K562 (cell line): Measurements from ENCODE around the gene IL24. TPM values are rescaled to one million over a fixed set of nuclear protein-coding genes. Genes with fewer than 3 reads are reported as not detected.
A peak's percentile ranks its signal among the peaks of the same experiment; 100 is the strongest.

Experiments
- ATAC-seq: fragments of 200-7000 bp; cut with Tn5 transposase; 3 replicates; pipeline ENCODE4 v1.9.1; 2020; ENCODE audit warnings: moderate library complexity
- BruUV-seq: library from RNA; stranded (reverse); fragments of 400-500 nt; replicated peaks from 2 replicates; lab custom pipeline; 2021; lab: Mats Ljungman, UMichigan
- CTCF ChIA-PET: fragments of 300-600 bp; formaldehyde crosslinking; extraction: SDS; loops from one replicate; lab custom pipeline; 2021; ENCODE audit warnings: low intra/inter-chr PET ratio; lab: Yijun Ruan, JAX
- POLR2A ChIA-PET: fragments of 300-600, 350-650 bp; sonication (Branson Sonifier 250); formaldehyde crosslinking; extraction: SDS; loops from one replicate; lab custom pipeline; 2021; ENCODE audit warnings: antibody characterized with exemption, inconsistent platforms; lab: Yijun Ruan, JAX
- DNase-seq, 4 experiments: peaks; one replicate each; pipeline versions ENCODE4 v3.0.0 to v3.0.0-alpha.2; 2011 to 2018; ENCODE audit warnings: low spot score in 3 of 4, mixed read lengths in 3 of 4; ENCODE audit errors: extremely low read depth in 1 of 4
- FAIRE-seq: peaks from 2 replicates; lab custom pipeline; 2011; peaks lifted over from hg19 to GRCh38; lab: Jason Lieb, UNC
- H2AFZ ChIP-seq: 2 replicates; pipeline ENCODE4 v1.6.0; 2011; ENCODE audit warnings: low read depth, low read length, control low read depth, inconsistent platforms
- H3K27ac ChIP-seq: fragments of 200-600 bp; 3 replicates; pipeline ENCODE4 v1.8.0; 2011; ENCODE audit warnings: low read depth, mild to moderate bottlenecking, control low read depth, inconsistent platforms, low read length, moderate library complexity, mixed read lengths; ENCODE audit errors: extremely low read depth
- H3K27me3 ChIP-seq, 2 experiments: fragments of 300-600 bp in 1 of 2; 2 replicates in 1 of 2; 3 replicates in 1 of 2; pipeline versions ENCODE4 v1.6.0 to v1.8.0; 2011; ENCODE audit warnings: inconsistent platforms in 2 of 2, low read length in 2 of 2, mild to moderate bottlenecking in 1 of 2, mixed read lengths in 1 of 2, moderate library complexity in 1 of 2; ENCODE audit not compliant: control insufficient read depth in 2 of 2, insufficient read depth in 2 of 2
- H3K36me3 ChIP-seq: fragments of 300-600 bp; 3 replicates; pipeline ENCODE4 v1.8.0; 2011; ENCODE audit warnings: mild to moderate bottlenecking, low read length, inconsistent platforms; ENCODE audit not compliant: control insufficient read depth, insufficient read depth
- H3K4me1 ChIP-seq, 2 experiments: fragments of 200-600 bp in 1 of 2; replicated peaks in 1 of 2; 2 replicates in 1 of 2; 3 replicates in 1 of 2; pipeline versions ENCODE4 v1.5.1 to v1.8.0; 2011; ENCODE audit warnings: inconsistent platforms in 2 of 2, low read length in 2 of 2, mild to moderate bottlenecking in 1 of 2, mixed read lengths in 1 of 2, moderate library complexity in 1 of 2; ENCODE audit not compliant: control insufficient read depth in 2 of 2, insufficient read depth in 2 of 2
- H3K4me2 ChIP-seq: 2 replicates; pipeline ENCODE4 v1.6.1; 2011; ENCODE audit warnings: low read length, control low read depth, inconsistent platforms, mixed read lengths; ENCODE audit not compliant: insufficient read depth
- H3K4me3 ChIP-seq: fragments of 200-600 bp; sonication (generic), shearing (Covaris generic); 2 replicates; pipeline ENCODE4 v1.5.1; 2016; ENCODE audit warnings: control low read depth, inconsistent platforms
- H3K79me2 ChIP-seq: fragments of 200-600 bp; 3 replicates; pipeline ENCODE4 v1.8.0; 2011; ENCODE audit warnings: low read length, inconsistent platforms; ENCODE audit not compliant: control insufficient read depth, insufficient read depth
- H3K9ac ChIP-seq, 2 experiments: 2 replicates each; pipeline versions ENCODE4 v1.6.0 to v1.6.1; 2011; ENCODE audit warnings: low read depth in 2 of 2, low read length in 2 of 2, control low read depth in 1 of 2, inconsistent platforms in 1 of 2, mild to moderate bottlenecking in 1 of 2, mixed read lengths in 1 of 2; ENCODE audit not compliant: insufficient read depth in 1 of 2
- H3K9me1 ChIP-seq: one replicate; pipeline ENCODE4 v1.6.0; 2011; ENCODE audit warnings: inconsistent platforms, mild to moderate bottlenecking, low read length, moderate library complexity; ENCODE audit not compliant: control insufficient read depth, insufficient read depth
- H3K9me3 ChIP-seq: replicated peaks from 2 replicates; pipeline ENCODE4 v1.5.1; 2011; ENCODE audit warnings: low read depth, low read length, inconsistent platforms; ENCODE audit not compliant: control insufficient read depth, insufficient read depth
- H4K20me1 ChIP-seq: replicated peaks from 2 replicates; pipeline ENCODE4 v1.6.1; 2011; ENCODE audit warnings: low read length, inconsistent platforms, mixed read lengths; ENCODE audit not compliant: control insufficient read depth, insufficient read depth
- GTF2F1 ChIP-seq: IDR thresholded peaks from 2 replicates; pipeline ENCODE4 v1.6.1; 2011; ENCODE audit warnings: low read depth, low read length, improper control_type of control experiment
- JUND ChIP-seq, 2 experiments: IDR thresholded peaks; 2 replicates in 1 of 2; 3 replicates in 1 of 2; pipeline ENCODE4 v1.6.1; 2011; ENCODE audit warnings: borderline replicate concordance in 2 of 2, low read depth in 2 of 2, low read length in 2 of 2, improper control_type of control experiment in 1 of 2, missing biosample characterization in 1 of 2, missing genetic modification characterization in 1 of 2, missing genetic modification reagents in 1 of 2
- KLF16 ChIP-seq: IDR thresholded peaks from 2 replicates; pipeline ENCODE4 v1.6.1; 2016; ENCODE audit warnings: antibody characterized with exemption
- PRPF4 ChIP-seq: fragments of 200-400 bp; formaldehyde crosslinking; IDR thresholded peaks from one replicate; pipeline ENCODE4 v1.6.1; 2017; ENCODE audit warnings: low read length, low read depth, mild to moderate bottlenecking; ENCODE audit not compliant: insufficient read depth, poor library complexity, severe bottlenecking
- PYGO2 ChIP-seq: fragments of 450-650 bp; IDR thresholded peaks from 2 replicates; pipeline ENCODE4 v1.6.1; 2016; ENCODE audit warnings: mild to moderate bottlenecking, missing genetic modification characterization, moderate library complexity, missing compliant biosample characterization
- RCOR1 ChIP-seq, 2 experiments: IDR thresholded peaks; 2 replicates each; pipeline ENCODE4 v1.6.1; 2012; ENCODE audit warnings: low read depth in 2 of 2, low read length in 2 of 2, borderline replicate concordance in 1 of 2, improper control_type of control experiment in 1 of 2
- SP1 ChIP-seq: sonication (generic); formaldehyde crosslinking; IDR thresholded peaks from 2 replicates; pipeline ENCODE4 v1.8.1; 2022; ENCODE audit warnings: mild to moderate bottlenecking, missing genetic modification reagents
- TEAD1 ChIP-seq, 2 experiments: fragments of 450-650 bp in 1 of 2; sonication (generic) in 1 of 2; formaldehyde crosslinking; IDR thresholded peaks; 2 replicates each; pipeline versions ENCODE4 v1.4.0 to v1.8.0; 2020 to 2022; ENCODE audit warnings: mild to moderate bottlenecking in 2 of 2, missing genetic modification reagents in 1 of 2
- TGIF2 ChIP-seq: sonication (generic); formaldehyde crosslinking; IDR thresholded peaks from 2 replicates; pipeline ENCODE4 v1.8.1; 2022; ENCODE audit warnings: mild to moderate bottlenecking, missing genetic modification reagents, moderate library complexity
- ZFP91 ChIP-seq: sonication (generic); formaldehyde crosslinking; IDR thresholded peaks from 2 replicates; pipeline ENCODE4 v1.8.0; 2022; ENCODE audit warnings: mild to moderate bottlenecking, missing genetic modification reagents
- WGBS: fragments of 100-300 bp; shearing (Covaris generic); methylation state at CpG from one replicate; pipeline ENCODE4 v1.1.6; 2016; ENCODE audit warnings: low coverage, mixed read lengths; ENCODE audit not compliant: insufficient coverage; ENCODE audit errors: missing lambda C conversion rate; 5-methylcytosine and 5-hydroxymethylcytosine counted together
- in situ Hi-C: fragments of 300-500 bp; cut with MboI; formaldehyde crosslinking; loops from 4 replicates; pipeline ENCODE4 v1.15.0; 2018; ENCODE audit warnings: inconsistent platforms, mixed read lengths
- intact Hi-C: fragments of 100-400 bp; cut with micrococcal nuclease; formaldehyde crosslinking; loops from 2 replicates; pipeline ENCODE4 v1.14.2; 2022
- polyA plus RNA-seq, 8 experiments: library from polyadenylated mRNA; depleted of rRNA in 4 of 8; stranded (reverse) in 5 of 8; unstranded in 3 of 8; fragments of >200 nt; fragmentation: Nextera tagmentation in 2 of 8; fragmentation: Illumina TruSeq in 1 of 8; extraction: Ambion mirVana in 2 of 8; extraction: Trizol in 1 of 8; gene quantifications; 2 replicates each; pipeline versions ENCODE4 v1.2.1 to v1.2.3, GENCODE V29; 2011 to 2014; ENCODE audit warnings: inconsistent platforms in 1 of 8, missing spikeins in 1 of 8
- total RNA-seq, 7 experiments: library from RNA; depleted of rRNA in 6 of 7; stranded (reverse); fragments of >200 nt in 6 of 7; fragmentation: Illumina TruSeq in 2 of 7; extraction: Trizol in 2 of 7; gene quantifications; 2 replicates each; pipeline versions ENCODE4 v1.2.1 to v1.2.3, GENCODE V29; 2011 to 2021; ENCODE audit warnings: low replicate concordance in 1 of 7
- TF ChIP-seq, protein P1 (sequence below): fragments of 200-800 bp; sonication (Bioruptor generic); IDR thresholded peaks from 2 replicates; pipeline ENCODE4 v1.6.1; 2016; ENCODE audit warnings: missing genetic modification characterization, missing compliant biosample characterization

Gene IL24
- total and polyA plus RNA-seq, 9 of the 15 experiments (the other 6 are each of a cell fraction or from before 2014, with no cell fraction given), result 0.04 to 0.19 TPM; not detected in 7

DNA sequence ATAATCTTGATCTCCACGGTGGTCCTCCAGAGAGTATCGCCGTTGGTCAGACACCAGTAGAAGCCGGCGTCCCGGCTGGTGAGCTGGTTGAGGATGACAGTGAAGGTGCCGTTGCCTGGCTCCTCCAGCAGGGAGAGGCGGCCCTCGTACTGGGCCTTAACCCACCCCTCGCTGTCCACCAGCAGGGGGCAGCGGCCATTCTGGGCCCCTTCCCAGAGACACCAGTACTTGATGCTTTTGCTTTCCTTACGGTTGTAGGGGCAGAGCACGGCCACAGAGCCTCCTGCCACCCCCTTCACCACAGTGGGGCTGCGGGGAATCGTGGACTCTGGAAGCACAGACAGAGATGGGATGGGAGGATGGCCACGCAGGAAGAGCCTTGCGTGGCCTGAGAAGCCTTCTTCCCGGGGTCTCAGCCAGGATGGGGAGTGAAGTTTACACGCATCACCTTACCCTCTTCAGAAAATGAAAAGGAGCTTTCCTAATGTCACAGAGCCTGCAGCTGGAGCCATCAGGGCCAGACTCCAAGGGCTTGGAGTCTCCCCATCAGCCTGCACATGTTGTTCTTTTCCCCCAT, 38.3 kb downstream of the IL24 start:
- DNase-seq (peak; percentile 91 to 96 (median 92)), FAIRE-seq (peak; percentile 89), ATAC-seq (peak; percentile 99)
- Histone ChIP-seq H3K27ac (no peak overlapping the region), H3K9me3 (no peaks in the 10 kb centered on the region), H3K4me1 (peaks cover 9% of the 10 kb centered on the region in 2 experiments; a peak in 4 of 5 replicates), H3K4me3 (no peak overlapping the region), H3K9ac (no peak overlapping the region), H3K27me3 (no peaks in the 10 kb centered on the region), H4K20me1 (no peaks in the 10 kb centered on the region), H3K36me3 (no peaks in the 10 kb centered on the region), H3K4me2 (peak overlapping the region; percentile 39), H3K79me2 (no peaks in the 10 kb centered on the region), H3K9me1 (no peaks in the 10 kb centered on the region), H2AFZ (peak overlapping the region; percentile 71)
- WGBS, result 26% methylated on average over 19 of the region's 19 CpGs
- BruUV-seq, result no TSS peak
- in situ Hi-C loops (loop anchor here (10.0 kb wide), 1 partner anchor 139 kb away; no protein-coding TSS in a partner anchor), intact Hi-C loops (loop anchor here (1.0 to 5.0 kb wide), 3 partner anchors 44 to 562 kb away; partner anchors contain the start of gene CR1)
- ChIA-PET POLR2A (interaction anchor here (0.5 to 2.3 kb wide), 8 partner anchors 10 to 918 kb away, joined by 3 to 12 read pairs (median 4); partner anchors contain the start of genes FCMR and PIGR), CTCF (interaction anchor here (0.5 to 7.6 kb wide), 13 partner anchors 18 to 659 kb away, joined by 3 to 83 read pairs (median 3); no protein-coding TSS in a partner anchor)
- TF ChIP-seq RCOR1 (IDR thresholded peaks at IDR 0.05; ENCODE audit: borderline replicate concordance in 1 of 2, low read depth in 2 of 2, low read length in 2 of 2) (peak in 1 of 2 experiments; percentile 67; a peak in 2 of 4 replicates), KLF16 (0 out of 2 replicates have a peak, but pooled peaks have one; percentile 71), TGIF2 (CRISPR knock-in tag) (no peak), PYGO2 (tag) (no peak), SP1 (CRISPR knock-in tag) (peak; percentile 66; the same call in 1 of the 2 replicates), JUND (IDR thresholded peaks at IDR 0.05; ENCODE audit: borderline replicate concordance, low read depth, low read length) (peak; percentile 50; the same call in 1 of the 2 replicates), JUND (tag; IDR thresholded peaks at IDR 0.05; ENCODE audit: borderline replicate concordance, low read depth, low read length) (no peak), GTF2F1 (0 out of 2 replicates have a peak, but pooled peaks have one; percentile 53), ZFP91 (peak; percentile 65; the same call in 1 of the 2 replicates), PRPF4 (no peak), TEAD1 (CRISPR knock-in tag; IDR thresholded peaks at IDR 0.05) (0 out of 4 replicates have a peak, but pooled peaks of 1 of the 2 experiments have one; percentile 34)
- TF ChIP-seq, protein P1, sequence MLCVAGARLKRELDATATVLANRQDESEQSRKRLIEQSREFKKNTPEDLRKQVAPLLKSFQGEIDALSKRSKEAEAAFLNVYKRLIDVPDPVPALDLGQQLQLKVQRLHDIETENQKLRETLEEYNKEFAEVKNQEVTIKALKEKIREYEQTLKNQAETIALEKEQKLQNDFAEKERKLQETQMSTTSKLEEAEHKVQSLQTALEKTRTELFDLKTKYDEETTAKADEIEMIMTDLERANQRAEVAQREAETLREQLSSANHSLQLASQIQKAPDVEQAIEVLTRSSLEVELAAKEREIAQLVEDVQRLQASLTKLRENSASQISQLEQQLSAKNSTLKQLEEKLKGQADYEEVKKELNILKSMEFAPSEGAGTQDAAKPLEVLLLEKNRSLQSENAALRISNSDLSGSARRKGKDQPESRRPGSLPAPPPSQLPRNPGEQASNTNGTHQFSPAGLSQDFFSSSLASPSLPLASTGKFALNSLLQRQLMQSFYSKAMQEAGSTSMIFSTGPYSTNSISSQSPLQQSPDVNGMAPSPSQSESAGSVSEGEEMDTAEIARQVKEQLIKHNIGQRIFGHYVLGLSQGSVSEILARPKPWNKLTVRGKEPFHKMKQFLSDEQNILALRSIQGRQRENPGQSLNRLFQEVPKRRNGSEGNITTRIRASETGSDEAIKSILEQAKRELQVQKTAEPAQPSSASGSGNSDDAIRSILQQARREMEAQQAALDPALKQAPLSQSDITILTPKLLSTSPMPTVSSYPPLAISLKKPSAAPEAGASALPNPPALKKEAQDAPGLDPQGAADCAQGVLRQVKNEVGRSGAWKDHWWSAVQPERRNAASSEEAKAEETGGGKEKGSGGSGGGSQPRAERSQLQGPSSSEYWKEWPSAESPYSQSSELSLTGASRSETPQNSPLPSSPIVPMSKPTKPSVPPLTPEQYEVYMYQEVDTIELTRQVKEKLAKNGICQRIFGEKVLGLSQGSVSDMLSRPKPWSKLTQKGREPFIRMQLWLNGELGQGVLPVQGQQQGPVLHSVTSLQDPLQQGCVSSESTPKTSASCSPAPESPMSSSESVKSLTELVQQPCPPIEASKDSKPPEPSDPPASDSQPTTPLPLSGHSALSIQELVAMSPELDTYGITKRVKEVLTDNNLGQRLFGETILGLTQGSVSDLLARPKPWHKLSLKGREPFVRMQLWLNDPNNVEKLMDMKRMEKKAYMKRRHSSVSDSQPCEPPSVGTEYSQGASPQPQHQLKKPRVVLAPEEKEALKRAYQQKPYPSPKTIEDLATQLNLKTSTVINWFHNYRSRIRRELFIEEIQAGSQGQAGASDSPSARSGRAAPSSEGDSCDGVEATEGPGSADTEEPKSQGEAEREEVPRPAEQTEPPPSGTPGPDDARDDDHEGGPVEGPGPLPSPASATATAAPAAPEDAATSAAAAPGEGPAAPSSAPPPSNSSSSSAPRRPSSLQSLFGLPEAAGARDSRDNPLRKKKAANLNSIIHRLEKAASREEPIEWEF (CRISPR knock-in tag), result no peak
